ENCODE measurements around the gene FLT3LG. TPM values are rescaled to one million over a fixed set of nuclear protein-coding genes. Genes with fewer than 3 reads are reported as not detected.

The FLT3LG gene, protein sequence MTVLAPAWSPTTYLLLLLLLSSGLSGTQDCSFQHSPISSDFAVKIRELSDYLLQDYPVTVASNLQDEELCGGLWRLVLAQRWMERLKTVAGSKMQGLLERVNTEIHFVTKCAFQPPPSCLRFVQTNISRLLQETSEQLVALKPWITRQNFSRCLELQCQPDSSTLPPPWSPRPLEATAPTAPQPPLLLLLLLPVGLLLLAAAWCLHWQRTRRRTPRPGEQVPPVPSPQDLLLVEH
- total RNA-seq, result 1.6 and 2.4 TPM in 2 replicates

DNA sequence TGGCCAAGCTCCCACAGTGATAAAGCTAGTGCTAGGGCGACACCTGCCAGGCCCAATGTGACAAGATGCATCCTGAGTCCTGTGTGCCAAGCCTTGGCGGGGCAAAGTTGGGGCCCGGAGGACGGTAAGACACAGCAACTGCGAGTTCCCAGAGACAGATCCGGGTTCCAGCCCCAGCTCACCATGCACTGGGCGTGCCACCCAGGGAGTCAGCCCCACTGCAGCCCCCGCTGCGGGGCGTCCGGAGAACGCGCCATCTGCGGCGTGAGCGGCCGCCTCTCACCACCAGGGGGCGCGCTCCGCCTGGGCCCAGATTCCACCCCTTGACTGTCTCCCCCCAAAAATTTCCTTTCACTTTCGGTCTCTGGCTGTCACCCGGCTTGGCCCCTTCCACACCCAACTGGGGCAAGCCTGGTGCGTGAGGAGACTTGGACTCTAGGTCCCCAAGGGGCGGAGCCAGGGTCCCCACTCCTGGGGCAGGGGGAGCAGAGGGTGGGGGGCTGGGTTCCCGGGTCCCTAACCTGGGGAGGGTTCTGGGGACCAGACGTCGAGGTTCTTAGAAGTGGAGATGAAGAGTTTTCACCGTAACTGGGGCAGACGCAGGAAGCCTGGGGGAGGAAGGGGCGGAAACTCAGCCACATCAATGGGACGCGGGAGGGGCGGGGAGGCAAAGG, at the start of gene FLT3LG:
Gene FLT3LG, plus strand, starts transcription at position 348 of the 674 bp plus-strand sequence. CDS start 425 bp downstream, outside the sequence.
- no peak for DNase-seq (ENCODE audit: low read depth, low spot score)

DNA sequence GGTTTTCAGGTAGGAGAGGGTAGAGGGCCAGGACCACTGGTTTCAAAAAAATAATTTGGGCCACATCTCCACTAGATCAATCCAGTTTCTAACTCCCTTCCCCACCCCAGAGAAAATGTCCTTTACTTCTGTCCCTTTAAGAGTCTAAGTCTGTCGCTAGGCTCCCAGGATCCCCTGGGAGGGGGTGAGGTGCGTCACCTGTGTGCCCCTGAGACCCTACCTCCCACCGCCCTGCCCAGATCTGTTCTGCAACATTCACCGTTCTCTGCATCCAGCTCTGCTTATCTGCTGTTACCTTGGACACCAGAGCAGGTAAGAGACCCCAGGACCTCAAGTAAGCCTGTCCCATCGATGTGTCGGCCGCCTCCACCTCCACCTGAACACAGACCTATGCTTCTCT, 48.8 kb upstream of the FLT3LG start, which contains the start of gene GFY:
Gene GFY, plus strand, starts transcription at position 211 of the 400 bp plus-strand sequence. CDS start 1,043 bp downstream, outside the sequence.
- no peak for DNase-seq (ENCODE audit: low read depth, low spot score)

DNA sequence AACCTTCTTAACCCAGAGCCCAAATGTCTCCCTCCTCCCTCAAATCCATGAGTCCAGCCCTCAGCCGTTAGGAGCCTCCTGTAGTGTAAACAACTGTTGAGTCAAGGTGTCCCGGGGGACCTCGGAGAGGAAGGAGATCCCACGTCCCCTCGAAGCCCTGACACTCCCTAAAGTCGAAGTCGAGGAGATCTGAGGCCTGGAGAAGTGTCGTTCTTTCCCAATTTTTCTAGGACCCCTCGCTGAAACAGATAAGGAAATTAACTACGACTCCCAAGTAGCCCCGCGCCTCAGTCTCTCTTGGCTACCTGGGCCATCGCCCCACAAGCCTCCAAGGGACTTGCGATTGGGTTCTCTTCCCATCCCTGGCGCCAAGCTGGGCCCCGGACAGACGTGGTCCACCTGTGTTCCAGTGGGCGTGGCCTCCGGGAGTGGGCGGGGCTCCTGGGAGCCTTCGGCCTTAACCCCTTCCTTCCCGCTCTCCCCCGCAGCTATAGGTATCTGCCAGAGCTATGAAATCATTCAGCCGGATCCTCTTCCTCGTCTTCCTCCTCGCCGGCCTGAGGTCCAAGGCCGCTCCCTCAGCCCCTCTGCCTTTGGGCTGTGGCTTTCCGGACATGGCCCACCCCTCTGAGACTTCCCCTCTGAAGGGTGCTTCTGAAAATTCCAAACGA, 48.0 kb upstream of the FLT3LG start:
- DNase-seq (ENCODE audit: low read depth, low spot score), result no peak

DNA sequence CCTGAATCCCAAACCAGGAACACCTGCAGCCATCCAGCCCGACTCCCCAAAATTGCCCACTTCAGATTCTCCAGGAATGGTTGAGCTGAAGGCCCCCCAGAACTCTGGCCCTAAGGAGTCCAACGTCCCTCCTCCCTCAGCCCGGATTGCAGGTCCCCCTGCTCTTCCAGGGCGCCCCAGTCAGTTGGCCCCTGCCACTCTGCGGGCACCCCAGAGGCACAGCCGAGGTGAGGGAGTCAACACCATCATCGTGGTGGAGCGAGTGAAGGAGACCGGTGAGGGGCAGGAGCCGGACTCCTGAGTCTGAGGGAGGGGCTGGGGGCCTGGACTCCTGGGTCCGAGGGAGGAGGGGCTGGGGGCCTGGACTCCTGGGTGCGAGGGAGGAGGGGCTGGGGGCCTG, 46.7 kb upstream of the FLT3LG start:
- no peak for DNase-seq (ENCODE audit: low read depth, low spot score)

DNA sequence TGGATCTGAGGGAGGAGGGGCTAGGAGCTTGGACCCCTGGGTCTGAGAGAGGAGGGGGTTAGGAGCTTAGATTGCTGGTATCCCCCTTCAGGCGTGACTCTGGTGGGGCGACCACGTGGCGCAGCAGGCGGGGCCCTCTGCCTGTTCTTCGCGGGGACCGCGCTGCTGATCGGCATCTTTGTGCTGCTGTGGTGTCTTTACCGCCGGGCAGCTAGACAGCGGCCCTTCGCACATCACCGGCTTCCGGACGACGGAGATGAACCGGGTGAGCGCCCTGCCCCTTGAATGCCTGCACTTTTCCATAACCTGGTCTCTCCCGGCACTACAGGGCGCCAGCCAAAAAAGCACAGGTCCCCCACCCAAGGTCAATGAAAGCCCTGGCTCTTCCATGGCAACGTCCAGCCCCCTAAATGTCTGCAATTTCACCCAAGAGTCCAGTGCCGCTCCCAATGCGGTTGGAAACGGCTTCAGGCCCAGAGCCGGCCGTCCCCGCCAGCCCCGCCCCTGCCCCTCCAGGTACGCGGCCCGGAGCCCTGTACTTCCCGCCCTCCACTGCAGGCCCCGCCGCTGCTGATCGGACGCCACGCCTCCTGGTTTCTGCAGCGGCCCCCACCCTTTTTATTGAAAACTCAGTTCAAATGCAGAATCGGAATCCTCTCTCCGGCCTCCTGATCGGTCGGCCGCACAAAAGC, 46.0 kb upstream of the FLT3LG start:
- no peak for DNase-seq (ENCODE audit: low read depth, low spot score)

DNA sequence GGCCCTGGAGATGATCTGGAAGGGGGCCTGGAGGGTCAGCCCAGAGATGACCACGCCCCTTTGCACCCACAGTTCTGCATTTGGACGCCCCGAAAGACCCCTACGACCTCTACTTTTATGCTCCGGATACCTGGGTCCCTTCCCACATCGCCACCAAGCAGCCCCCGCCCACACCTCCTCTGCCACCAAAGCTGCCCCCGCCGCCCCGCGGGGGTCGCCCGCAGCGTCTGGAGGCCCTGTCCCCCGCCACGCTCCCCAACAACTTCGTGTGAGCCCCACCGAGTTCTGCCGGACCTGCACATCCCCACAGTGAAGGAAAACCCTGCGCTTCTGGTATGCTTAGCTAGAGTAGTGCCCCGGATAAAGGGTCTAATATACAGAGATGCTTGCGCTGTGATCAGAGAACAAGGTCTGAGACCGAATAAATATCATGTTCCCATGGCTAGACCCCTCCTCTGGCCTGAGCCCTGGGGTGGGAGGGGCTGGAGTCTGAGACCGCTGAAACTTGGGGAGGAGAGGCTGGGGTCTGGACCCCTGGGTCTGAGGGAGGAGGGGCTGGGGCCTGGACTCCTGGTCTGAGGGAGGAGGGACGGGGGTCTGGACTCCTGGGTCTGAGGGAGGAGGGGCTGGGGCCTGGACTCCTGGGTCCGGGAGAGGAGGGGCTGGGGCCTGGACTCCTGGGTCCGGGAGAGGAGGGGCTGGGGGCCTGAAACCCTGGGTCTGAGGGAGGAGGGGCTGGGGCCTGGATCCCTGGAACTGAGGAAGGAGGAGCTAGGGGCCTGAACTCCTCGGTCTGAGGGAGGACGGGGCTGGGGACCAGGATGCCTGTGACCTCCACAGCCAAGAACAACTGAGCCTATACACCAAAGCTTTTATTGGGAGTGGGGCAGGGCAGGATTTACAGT, 45.2 kb upstream of the FLT3LG start:
- no peak for DNase-seq (ENCODE audit: low read depth, low spot score)

DNA sequence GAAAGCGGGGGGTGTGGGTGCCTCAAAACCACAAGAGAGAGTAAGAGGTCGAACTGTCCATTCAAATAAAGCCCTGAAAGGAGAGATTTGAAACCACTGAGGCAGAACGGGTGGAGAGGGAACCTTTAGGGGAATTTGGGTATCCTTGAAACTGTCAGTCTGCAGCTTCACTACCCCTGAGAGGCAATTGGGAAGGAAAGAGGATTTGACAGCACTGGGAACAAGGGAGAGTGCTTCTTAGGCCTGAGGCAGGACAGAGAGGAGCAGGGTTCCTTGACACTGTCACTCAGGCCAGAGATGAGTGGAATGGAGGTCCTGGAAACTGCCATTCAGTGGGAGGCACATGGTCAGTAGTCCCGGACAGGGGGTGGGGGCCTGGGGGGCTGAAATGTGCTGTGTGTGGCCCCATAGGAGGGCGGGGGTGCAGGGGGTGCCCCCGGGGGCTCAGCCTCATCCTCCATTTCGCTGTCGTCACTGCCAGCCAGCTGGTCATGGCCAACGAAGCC, 43.8 kb upstream of the FLT3LG start:
- no peak for DNase-seq (ENCODE audit: low read depth, low spot score)

DNA sequence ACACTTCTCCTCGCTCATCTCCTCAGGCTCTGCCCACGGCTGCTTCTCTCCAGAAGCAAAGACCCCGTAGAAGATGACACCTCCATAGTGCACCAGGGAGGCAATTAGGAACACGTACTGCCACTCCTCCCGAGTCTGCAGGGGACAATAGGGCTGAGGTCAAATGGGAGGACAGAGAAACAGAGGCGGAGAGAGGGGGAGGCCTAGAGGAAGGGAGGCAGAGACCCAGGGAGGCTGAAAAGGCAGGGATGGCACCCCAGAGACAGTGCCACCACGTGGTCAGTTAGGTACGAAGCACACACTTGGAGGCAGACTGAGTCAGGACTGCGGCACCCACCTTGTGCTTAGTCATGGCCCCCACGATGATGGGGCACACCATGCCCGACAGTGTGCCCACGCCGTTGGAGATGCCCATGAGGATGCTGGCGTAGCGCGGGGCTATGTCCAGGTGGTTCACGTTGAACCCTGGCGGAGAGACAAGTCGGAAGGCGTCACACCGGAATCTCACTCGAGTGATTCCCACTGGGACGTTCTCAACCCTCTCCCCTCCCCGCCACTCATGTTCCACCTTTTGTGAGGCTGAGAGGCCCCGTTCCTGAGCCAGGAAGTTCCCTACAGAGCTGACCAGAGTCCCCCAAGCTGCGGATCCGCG, 43.2 kb upstream of the FLT3LG start:
- no peak for DNase-seq (ENCODE audit: low read depth, low spot score)

DNA sequence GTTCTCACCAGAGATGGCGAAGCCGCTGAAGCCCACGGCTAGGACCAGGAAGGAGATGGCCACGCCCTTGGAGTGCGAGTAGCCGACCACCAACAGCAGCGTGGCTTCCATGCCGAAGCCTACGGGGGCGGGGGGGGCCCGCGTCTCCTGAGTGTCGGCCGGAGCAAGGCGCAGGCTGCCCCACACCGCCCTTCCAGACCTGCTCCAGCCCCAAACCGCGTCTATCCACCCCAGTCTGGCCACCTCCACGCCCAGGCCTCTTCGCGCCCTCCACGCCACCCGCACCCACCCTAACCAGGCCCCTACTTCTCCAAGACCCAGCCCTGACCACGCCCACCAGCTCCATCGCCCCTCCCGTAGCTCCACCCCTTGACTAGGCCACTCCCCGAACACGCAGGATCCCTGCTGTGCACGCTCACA, 42.7 kb upstream of the FLT3LG start:
- DNase-seq (ENCODE audit: low read depth, low spot score), result no peak

DNA sequence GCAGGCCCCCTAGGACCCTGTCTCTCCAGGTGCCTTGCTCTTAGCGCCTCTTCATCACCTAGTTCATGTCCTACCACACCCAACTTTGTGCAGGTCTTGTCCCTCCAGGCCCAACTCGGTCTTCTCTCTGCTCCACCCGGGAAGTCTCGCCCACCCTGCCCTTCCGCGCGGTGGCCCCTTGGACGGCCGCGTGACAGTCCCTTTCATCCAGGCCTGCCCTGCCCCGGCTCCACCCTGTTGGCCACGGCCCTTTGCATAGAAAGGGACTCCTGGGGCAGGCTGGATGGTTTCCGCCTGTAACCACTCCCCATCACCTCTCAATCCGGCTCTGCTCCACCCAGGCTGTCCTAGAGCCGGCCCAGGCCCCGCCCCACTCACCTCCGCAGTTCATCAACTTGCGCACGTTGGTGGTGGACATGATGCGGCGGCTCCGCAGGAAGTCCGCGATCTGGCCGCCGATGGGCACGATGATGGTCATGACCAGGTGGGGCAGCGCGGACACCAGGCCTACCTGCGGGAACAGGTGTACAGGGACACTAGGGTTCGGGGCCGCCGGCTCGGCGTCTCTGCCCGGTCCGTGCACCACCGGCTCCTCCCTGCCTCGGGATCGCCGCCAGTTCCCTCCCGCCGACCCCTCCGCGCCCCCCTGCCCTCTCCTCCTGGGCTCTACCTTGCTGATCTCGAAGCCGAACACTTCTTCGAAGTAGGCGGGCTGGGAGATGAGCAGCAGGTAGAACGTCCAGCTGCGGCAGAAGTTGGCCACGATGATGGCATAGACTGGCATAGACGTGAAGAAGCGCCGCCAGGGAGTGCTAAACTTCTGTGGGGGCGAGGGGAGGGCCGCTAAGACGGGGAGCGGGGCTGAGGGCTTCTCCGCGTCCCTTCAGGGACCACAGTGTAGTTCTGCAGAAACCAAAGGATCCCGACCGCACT, 41.6 kb upstream of the FLT3LG start:
- DNase-seq (ENCODE audit: low read depth, low spot score), result no peak

DNA sequence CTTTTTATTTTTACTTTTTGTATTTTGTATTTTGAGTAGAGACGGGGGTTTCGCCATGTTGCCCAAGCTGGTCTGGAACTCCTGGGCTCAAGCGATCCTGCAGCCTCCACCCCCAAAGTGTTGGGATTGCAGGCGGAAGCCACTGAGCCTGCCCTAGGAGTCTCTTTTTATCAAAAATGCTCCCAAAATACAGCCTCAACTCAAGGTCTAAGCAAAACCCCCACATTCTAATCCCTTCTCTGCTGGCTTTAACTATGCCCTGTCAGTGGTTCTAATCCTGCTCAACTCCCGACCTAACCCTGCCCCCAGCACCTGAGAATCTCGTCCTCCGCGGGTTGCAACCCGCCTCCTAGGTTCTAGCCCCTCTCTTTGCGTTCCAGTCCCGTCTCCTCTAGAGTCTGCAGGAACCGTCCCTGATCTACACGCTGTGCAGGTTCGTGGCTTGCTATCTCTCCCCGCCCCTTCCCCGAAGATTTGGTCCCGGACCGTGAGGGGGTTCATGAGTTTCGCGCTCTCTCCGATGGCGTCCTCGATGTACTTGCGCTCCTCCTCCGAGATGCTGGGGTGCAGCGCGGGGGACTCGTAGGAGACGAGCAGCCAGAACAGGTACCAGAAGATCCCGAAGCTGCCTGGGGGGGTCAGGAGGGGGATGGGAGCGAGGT, 40.6 kb upstream of the FLT3LG start:
- no peak for DNase-seq (ENCODE audit: low read depth, low spot score)

DNA sequence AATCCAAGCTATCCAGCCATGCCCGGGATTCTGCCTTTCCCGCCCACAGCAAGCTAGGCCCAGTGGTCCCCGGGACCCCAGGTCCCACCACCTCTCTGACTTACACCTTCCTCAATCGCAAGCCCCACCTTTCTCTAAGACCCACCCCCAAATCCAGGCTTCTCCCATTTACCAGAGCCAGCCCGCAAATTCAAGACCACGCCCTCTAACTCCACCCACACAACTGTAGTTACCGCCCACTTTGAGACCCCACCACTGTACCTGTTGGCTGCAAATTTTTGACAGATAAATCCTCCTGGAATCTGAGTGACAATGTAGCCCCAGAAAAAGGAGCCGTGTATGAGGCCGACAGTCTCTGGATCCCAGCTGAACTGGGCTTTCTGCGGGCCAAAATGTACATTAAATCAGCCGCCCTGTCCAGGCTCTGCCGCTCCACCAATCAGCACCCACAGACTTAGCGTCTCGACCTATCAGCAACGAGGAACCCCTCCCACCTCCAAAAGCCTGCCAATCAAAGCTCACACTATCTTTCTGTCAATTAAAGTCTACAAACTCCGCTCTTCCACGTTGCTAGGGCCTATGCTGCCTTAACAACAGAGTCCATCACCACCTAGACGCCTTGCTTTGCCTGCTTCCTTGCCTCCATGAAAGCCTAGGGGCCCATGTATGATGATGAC, 39.0 kb upstream of the FLT3LG start:
- DNase-seq (ENCODE audit: low read depth, low spot score), result no peak

DNA sequence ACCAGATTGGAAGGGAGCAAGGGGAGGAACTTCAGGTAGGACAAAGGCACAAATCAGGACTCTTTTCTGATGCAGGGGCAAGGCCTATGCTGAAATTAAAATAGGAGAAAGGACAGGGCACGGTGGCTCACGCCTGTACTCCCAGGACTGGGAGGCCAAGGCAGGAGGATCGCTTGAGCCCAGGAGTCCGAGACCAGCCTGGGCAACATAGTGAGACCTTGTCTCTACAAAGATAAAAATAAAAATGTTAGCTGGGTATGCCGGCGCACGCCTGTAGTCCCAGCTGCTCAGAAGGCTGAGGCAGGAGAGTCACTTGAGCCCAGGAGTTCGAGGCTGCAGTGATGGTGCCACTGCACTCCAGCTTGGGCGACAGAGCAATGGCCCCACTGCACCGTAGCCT, 38.3 kb upstream of the FLT3LG start:
- no peak for DNase-seq (ENCODE audit: low read depth, low spot score)

DNA sequence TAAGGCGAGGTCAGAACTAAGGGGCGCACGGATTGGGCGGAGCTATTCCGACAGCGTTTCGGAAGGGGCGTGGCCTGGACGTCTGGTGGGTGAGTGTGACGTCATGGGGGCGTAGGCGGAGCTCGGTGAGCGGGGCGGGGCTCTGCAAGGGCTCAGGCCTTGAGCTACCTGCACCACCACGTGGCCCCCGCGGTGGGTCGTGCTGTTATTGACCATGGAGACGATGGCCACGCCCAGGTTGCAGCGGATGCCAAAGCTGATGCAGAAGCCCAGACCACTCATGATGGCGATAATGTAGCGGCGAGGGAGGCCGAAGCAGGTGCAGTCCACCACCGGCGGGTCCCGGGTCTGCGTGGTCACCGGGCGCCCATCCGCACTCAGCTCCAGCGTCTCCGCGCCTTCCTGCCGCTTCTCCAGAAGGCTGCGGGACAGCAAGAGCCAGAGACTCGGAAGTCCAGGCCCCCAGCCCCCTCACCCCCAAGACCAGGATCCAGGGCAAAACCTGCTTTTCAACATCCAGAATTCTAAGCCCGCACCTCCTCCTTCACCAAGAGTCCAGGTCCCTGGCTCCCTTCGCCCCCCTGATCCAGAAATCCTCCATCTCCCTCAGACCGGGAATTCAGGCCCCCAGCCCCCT, 37.5 kb upstream of the FLT3LG start:
- no peak for DNase-seq (ENCODE audit: low read depth, low spot score)

DNA sequence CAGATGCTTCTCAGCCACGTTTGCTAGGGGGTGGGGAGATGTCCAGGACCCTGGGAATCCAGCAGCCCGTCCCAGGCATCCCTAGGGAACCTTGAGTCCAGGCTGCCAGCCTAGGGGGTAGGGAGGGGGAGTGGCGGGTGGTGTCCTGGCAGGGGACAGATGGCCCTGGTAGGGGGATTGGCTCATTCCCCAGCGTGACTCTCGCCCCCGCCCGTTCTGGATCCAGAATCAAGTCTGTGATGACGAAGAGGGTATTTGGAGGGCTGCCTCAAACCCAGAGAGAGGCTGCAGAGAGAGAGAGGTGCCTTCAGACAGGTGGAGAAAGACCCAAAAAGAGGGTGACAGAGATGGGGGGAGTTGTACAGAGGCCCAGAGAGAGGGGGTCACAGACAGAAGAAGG, 36.8 kb upstream of the FLT3LG start:
- DNase-seq (ENCODE audit: low read depth, low spot score), result no peak

DNA sequence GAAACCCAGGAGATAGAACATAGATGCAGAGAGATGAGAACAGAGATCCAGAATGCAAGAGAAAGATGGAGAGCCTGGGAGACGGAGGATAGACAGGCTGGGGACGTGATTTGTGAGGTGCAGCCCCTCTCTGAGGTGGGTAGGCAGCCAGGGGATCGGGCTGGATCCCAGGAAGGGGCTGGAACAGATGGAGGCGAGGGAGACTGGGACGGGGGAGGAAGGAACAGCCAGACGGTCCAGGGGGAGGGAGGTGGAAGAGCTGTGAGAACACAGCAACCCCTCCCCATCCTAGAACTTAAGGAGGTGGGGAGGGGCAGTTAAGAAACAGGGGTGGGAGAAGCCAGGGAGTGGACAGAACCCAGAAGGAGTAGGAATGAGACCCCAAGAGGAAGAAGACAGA, 35.8 kb upstream of the FLT3LG start:
- no peak for DNase-seq (ENCODE audit: low read depth, low spot score)

DNA sequence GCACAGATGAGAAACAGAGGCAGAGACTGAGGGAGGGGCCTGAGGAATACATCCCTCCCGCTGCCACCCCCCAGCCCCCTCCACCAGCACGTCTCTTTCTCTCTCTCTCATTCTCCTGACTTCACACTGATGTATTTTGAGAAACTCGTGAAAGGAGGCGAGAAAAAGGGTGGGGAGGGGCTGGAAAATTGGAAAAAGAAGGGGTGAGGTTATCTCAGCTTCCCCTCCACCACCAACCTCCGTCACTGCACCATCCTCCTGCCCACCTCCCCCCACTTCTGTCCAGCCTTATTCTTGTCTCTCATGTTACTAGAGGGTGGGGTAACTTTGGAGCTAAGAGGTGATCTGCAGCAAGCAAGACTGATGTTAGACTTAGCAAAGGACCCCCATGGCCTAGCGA, 34.2 kb upstream of the FLT3LG start:
- no peak for DNase-seq (ENCODE audit: low read depth, low spot score)

Data from pulmonary artery endothelial cell (primary cell).